NCI-H2196 (cell line): ENCODE results near the gene MMAB.
A peak's percentile ranks its signal among the peaks of the same experiment; 100 is the strongest.

Source experiments
- DNase-seq: peaks from one replicate; lab custom pipeline; 2025; ENCODE audit not compliant: unreplicated experiment; lab: John Stamatoyannopoulos, UW

MMAB gene

GRCh38 chr12:109586385-109587296, 13.3 kb upstream of the MMAB start:
- DNase-seq = peak; percentile 33

GRCh38 chr12:109583733-109584132, 10.4 kb upstream of the MMAB start:
- DNase-seq = no peak

GRCh38 chr12:109582636-109583035, 9.3 kb upstream of the MMAB start:
- DNase-seq = peak; percentile 40

- peak; percentile 24 for DNase-seq
These were observed 8.6 kb upstream of the MMAB start for GRCh38 chr12:109581856-109582255.

- DNase-seq = no peak
These were observed 8.0 kb upstream of the MMAB start for GRCh38 chr12:109581334-109581691.

- DNase-seq = peak; percentile 33
These were observed 7.5 kb upstream of the MMAB start for GRCh38 chr12:109580684-109581333.

- DNase-seq = no peak
These were observed 7.0 kb upstream of the MMAB start for GRCh38 chr12:109580272-109580671.

GRCh38 chr12:109579639-109580038, 6.3 kb upstream of the MMAB start:
- DNase-seq = no peak

GRCh38 chr12:109578330-109578927, 5.1 kb upstream of the MMAB start:
- no peak for DNase-seq

- DNase-seq = no peak
These were observed 4.0 kb upstream of the MMAB start for GRCh38 chr12:109577311-109577710.

GRCh38 chr12:109575683-109576082, 2.4 kb upstream of the MMAB start:
- DNase-seq = no peak

GRCh38 chr12:109573914-109574244, 575 bp upstream of the MMAB start:
- no peak for DNase-seq

GRCh38 chr12:109572506-109572845, 828 bp downstream of the MMAB start:
- DNase-seq = no peak

GRCh38 chr12:109571773-109572505, 1.4 kb downstream of the MMAB start:
- no peak for DNase-seq

GRCh38 chr12:109568486-109568885, 4.8 kb downstream of the MMAB start:
- no peak for DNase-seq

- no peak for DNase-seq
These were observed 5.3 kb downstream of the MMAB start for GRCh38 chr12:109567967-109568366.

- DNase-seq = no peak
These were observed 6.0 kb downstream of the MMAB start for GRCh38 chr12:109567296-109567695.

- DNase-seq = no peak
These were observed 6.9 kb downstream of the MMAB start for GRCh38 chr12:109566424-109566823.

GRCh38 chr12:109563291-109564284, 9.7 kb downstream of the MMAB start:
- DNase-seq = no peak

GRCh38 chr12:109562871-109563270, 10.4 kb downstream of the MMAB start:
- no peak for DNase-seq

GRCh38 chr12:109561711-109562030, 11.6 kb downstream of the MMAB start:
- no peak for DNase-seq
